ENCODE data around the gene GAPT.

The GAPT gene

GRCh38 chr5:58486290-58486689, 4.9 kb upstream of the GAPT start:
- Histone ChIP-seq H4K20me1 (ENCODE audit: insufficient read depth, low read length) (no peaks in the 10 kb centered on the region), H3K9me2 (ENCODE audit: low read depth, low read length) (no peaks in the 10 kb centered on the region), H3K27ac (ENCODE audit: low read depth, low read length, poor library complexity, severe bottlenecking) (no peak overlapping the region), H3K36me3 (ENCODE audit: insufficient read depth, low read length) (no peaks in the 10 kb centered on the region), H3K4me2 (ENCODE audit: low read length) (no peak overlapping the region), H2AFZ (ENCODE audit: low read length) (no peak overlapping the region), H3K9me3 (ENCODE audit: low read length) (no peaks in the 10 kb centered on the region), H3K4me1 (ENCODE audit: insufficient read depth, low read length, severe bottlenecking) (peaks cover 17% of the 10 kb centered on the region), H3K4me3 (ENCODE audit: low read depth, low read length, poor library complexity, severe bottlenecking) (no peak overlapping the region), H3K9ac (ENCODE audit: low read length) (no peak overlapping the region), H3K27me3 (ENCODE audit: insufficient read depth, low read length) (no peaks in the 10 kb centered on the region), H3K79me2 (ENCODE audit: insufficient read depth, low read length) (no peaks in the 10 kb centered on the region), H3F3A (ENCODE audit: insufficient read depth, low read length) (no peaks in the 10 kb centered on the region)
- no peak for TF ChIP-seq CTCF (IDR thresholded peaks at IDR 0.05; ENCODE audit: low read length)
- no peak for TF ChIP-seq EZH2 (IDR thresholded peaks at IDR 0.05; ENCODE audit: borderline replicate concordance, low read length)

GRCh38 chr5:58490402-58491050, 709 bp upstream of the GAPT start:
- peaks cover 22% of the 10 kb centered on the region; the same call in 1 of the 2 replicates for H3K36me3 ChIP-seq (ENCODE audit: insufficient read depth, low read length)
- no peaks in the 10 kb centered on the region for H3K9me2 ChIP-seq (ENCODE audit: low read depth, low read length)
- no peaks in the 10 kb centered on the region for H3F3A ChIP-seq (ENCODE audit: insufficient read depth, low read length)
- no peaks in the 10 kb centered on the region for H4K20me1 ChIP-seq (ENCODE audit: insufficient read depth, low read length)
- peak overlapping the region; percentile 22; the same call in 1 of the 2 replicates for H3K4me2 ChIP-seq (ENCODE audit: low read length)
- 0 out of 2 replicates have a peak overlapping the region, but pooled peaks have one; percentile 8 for H3K9ac ChIP-seq (ENCODE audit: low read length)
- H3K4me1 ChIP-seq (ENCODE audit: insufficient read depth, low read length, severe bottlenecking) = peaks cover 36% of the 10 kb centered on the region
- H2AFZ ChIP-seq (ENCODE audit: low read length) = no peak overlapping the region
- H3K4me3 ChIP-seq (ENCODE audit: low read depth, low read length, poor library complexity, severe bottlenecking) = no peak overlapping the region
- no peaks in the 10 kb centered on the region for H3K27me3 ChIP-seq (ENCODE audit: insufficient read depth, low read length)
- no peaks in the 10 kb centered on the region for H3K9me3 ChIP-seq (ENCODE audit: low read length)
- H3K27ac ChIP-seq (ENCODE audit: low read depth, low read length, poor library complexity, severe bottlenecking) = peak overlapping the region; percentile 84
- peaks cover 8% of the 10 kb centered on the region; the same call in 1 of the 2 replicates for H3K79me2 ChIP-seq (ENCODE audit: insufficient read depth, low read length)
- TF ChIP-seq CTCF (IDR thresholded peaks at IDR 0.05; ENCODE audit: low read length) (no peak), EZH2 (IDR thresholded peaks at IDR 0.05; ENCODE audit: borderline replicate concordance, low read length) (no peak)

DNA sequence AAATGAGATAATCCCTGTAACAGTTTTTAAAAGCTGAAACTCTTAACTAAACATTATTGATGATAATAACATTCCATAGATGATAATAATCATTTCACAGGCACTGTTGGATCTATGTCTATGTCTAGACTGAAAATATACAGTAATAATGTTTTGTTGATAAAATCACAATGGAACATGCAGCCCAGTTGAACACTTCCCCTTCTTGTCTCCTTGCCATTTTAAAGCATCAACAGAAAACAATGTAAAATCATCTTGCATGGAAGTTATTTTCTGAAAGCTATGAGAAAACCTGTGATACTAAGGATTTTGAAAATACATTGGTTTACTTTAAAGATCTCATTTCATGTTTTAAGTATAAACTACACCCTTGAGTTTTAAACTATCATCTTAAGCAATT, 1.9 kb downstream of the GAPT start:
- H4K20me1 ChIP-seq (ENCODE audit: insufficient read depth, low read length) = no peaks in the 10 kb centered on the region
- H3K9ac ChIP-seq (ENCODE audit: low read length) = no peak overlapping the region
- peak overlapping the region; percentile 63 for H3K4me3 ChIP-seq (ENCODE audit: low read depth, low read length, poor library complexity, severe bottlenecking)
- H3K9me2 ChIP-seq (ENCODE audit: low read depth, low read length) = no peaks in the 10 kb centered on the region
- no peaks in the 10 kb centered on the region for H3K9me3 ChIP-seq (ENCODE audit: low read length)
- peaks cover 8% of the 10 kb centered on the region; the same call in 1 of the 2 replicates for H3K79me2 ChIP-seq (ENCODE audit: insufficient read depth, low read length)
- H3K36me3 ChIP-seq (ENCODE audit: insufficient read depth, low read length) = peaks cover 29% of the 10 kb centered on the region; the same call in 1 of the 2 replicates
- TF ChIP-seq CTCF (IDR thresholded peaks at IDR 0.05; ENCODE audit: low read length) = no peak
- TF ChIP-seq EZH2 (IDR thresholded peaks at IDR 0.05; ENCODE audit: borderline replicate concordance, low read length) = no peak
- no peak overlapping the region for H3K27ac ChIP-seq (ENCODE audit: low read depth, low read length, poor library complexity, severe bottlenecking)
- peak overlapping the region; percentile 60 for H3K4me2 ChIP-seq (ENCODE audit: low read length)
- H3K4me1 ChIP-seq (ENCODE audit: insufficient read depth, low read length, severe bottlenecking) = peaks cover 36% of the 10 kb centered on the region
- H3F3A ChIP-seq (ENCODE audit: insufficient read depth, low read length) = no peaks in the 10 kb centered on the region
- H2AFZ ChIP-seq (ENCODE audit: low read length) = no peak overlapping the region
- H3K27me3 ChIP-seq (ENCODE audit: insufficient read depth, low read length) = no peaks in the 10 kb centered on the region
